NT2/D1 (cell line): Measurements from ENCODE around the gene KIF16B.

Experiments used
- SUZ12 ChIP-seq: IDR thresholded peaks from 2 replicates; pipeline ENCODE4 v1.6.1; 2011; ENCODE audit not compliant: insufficient read length, insufficient read depth; ENCODE audit errors: extremely low read depth
- YY1 ChIP-seq: IDR thresholded peaks from 2 replicates; pipeline ENCODE4 v1.6.1; 2011; ENCODE audit not compliant: insufficient read length, insufficient read depth
- ZNF274 ChIP-seq: IDR thresholded peaks from 2 replicates; pipeline ENCODE4 v1.6.1; 2011; ENCODE audit warnings: mild to moderate bottlenecking, low read depth, low read length

GRCh38 chr20:16244892-16245291 lies 328.4 kb downstream of the KIF16B start:
- TF ChIP-seq ZNF274 = no peak
- TF ChIP-seq SUZ12 = no peak
- TF ChIP-seq YY1 = no peak
